OCI-LY7 (cell line): Measurements from ENCODE around the gene NCK2. TPM values are rescaled to one million over a fixed set of nuclear protein-coding genes. Genes with fewer than 3 reads are reported as not detected.

Source experiments
- BruUV-seq: library from RNA; stranded (reverse); fragments of 400-500 nt; replicated peaks from 2 replicates; lab custom pipeline; 2021; lab: Mats Ljungman, UMichigan
- CTCF ChIA-PET: fragments of 300-600 bp; sonication (Branson Sonifier 250); formaldehyde crosslinking; loops from one replicate; lab custom pipeline; 2022; ENCODE audit warnings: antibody characterized with exemption; ENCODE audit not compliant: unreplicated experiment; lab: Charles Lee
- POLR2A ChIA-PET: fragments of 300-600 bp; sonication (Branson Sonifier 250); formaldehyde crosslinking; loops from one replicate; lab custom pipeline; 2022; ENCODE audit warnings: antibody characterized with exemption; lab: Charles Lee
- DNase-seq: peaks from one replicate; pipeline ENCODE4 v3.0.0-alpha.2; 2015; ENCODE audit warnings: low spot score
- H2AFZ ChIP-seq: fragments of 200-600 bp; sonication (generic), shearing (Covaris generic); 2 replicates; pipeline ENCODE4 v1.6.1; 2014; ENCODE audit warnings: mild to moderate bottlenecking, antibody characterized with exemption, low read length, moderate library complexity
- H3K27ac ChIP-seq: fragments of 200-600 bp; sonication (generic); 2 replicates; pipeline ENCODE4 v1.5.1; 2014; ENCODE audit warnings: mixed run types, low read depth, mild to moderate bottlenecking, moderate library complexity, low read length, inconsistent platforms; ENCODE audit not compliant: poor library complexity, severe bottlenecking
- H3K36me3 ChIP-seq: fragments of 200-600 bp; sonication (generic); 2 replicates; pipeline ENCODE4 v1.6.1; 2014; ENCODE audit warnings: mild to moderate bottlenecking, antibody characterized with exemption, low read length, moderate library complexity, mixed read lengths; ENCODE audit not compliant: insufficient read depth
- H3K4me1 ChIP-seq: fragments of 200-600 bp; sonication (generic); 2 replicates; pipeline ENCODE4 v1.5.1; 2014; ENCODE audit warnings: mild to moderate bottlenecking, low read length; ENCODE audit not compliant: insufficient read depth, poor library complexity, severe bottlenecking
- H3K4me2 ChIP-seq: fragments of 200-600 bp; sonication (generic); 2 replicates; pipeline ENCODE4 v1.6.1; 2014; ENCODE audit warnings: mild to moderate bottlenecking, low read length
- H3K4me3 ChIP-seq: fragments of 200-600 bp; sonication (generic); 2 replicates; pipeline ENCODE4 v1.5.1; 2014; ENCODE audit warnings: mild to moderate bottlenecking, low read depth, low read length; ENCODE audit not compliant: poor library complexity, severe bottlenecking
- H3K79me2 ChIP-seq: fragments of 200-600 bp; sonication (generic); 2 replicates; pipeline ENCODE4 v1.6.1; 2016; ENCODE audit warnings: low read depth, mild to moderate bottlenecking, low read length, moderate library complexity, mixed read lengths; ENCODE audit not compliant: insufficient read depth
- H3K9me2 ChIP-seq: fragments of 200-600 bp; sonication (generic); 2 replicates; pipeline ENCODE4 v1.6.1; 2016; ENCODE audit warnings: mild to moderate bottlenecking, low read length, mixed read lengths; ENCODE audit not compliant: insufficient read depth
- H3K9me3 ChIP-seq: fragments of 200-600 bp; sonication (generic); 2 replicates; pipeline ENCODE4 v1.6.1; 2014; ENCODE audit warnings: mild to moderate bottlenecking, mixed run types, low read length, mixed read lengths
- H4K20me1 ChIP-seq: fragments of 200-600 bp; sonication (generic); 2 replicates; pipeline ENCODE4 v1.6.1; 2014; ENCODE audit warnings: mild to moderate bottlenecking, antibody characterized with exemption, low read length, moderate library complexity, mixed read lengths; ENCODE audit not compliant: insufficient read depth
- CTCF ChIP-seq: fragments of 200-600 bp; sonication (generic); conservative IDR thresholded peaks from 2 replicates; pipeline ENCODE4 v1.5.1; 2014; ENCODE audit warnings: mild to moderate bottlenecking, antibody characterized with exemption, low read length, moderate library complexity, mixed read lengths
- EZH2phosphoT487 ChIP-seq: fragments of 200-600 bp; sonication (generic); IDR thresholded peaks from 2 replicates; pipeline ENCODE4 v1.6.1; 2018; ENCODE audit warnings: low read depth, borderline replicate concordance, mild to moderate bottlenecking, mixed run types, antibody characterized with exemption, low read length, moderate library complexity, mixed read lengths
- intact Hi-C: fragments of 100-400 bp; cut with micrococcal nuclease; formaldehyde crosslinking; loops from one replicate; pipeline ENCODE4 v1.10.0; 2022; ENCODE audit not compliant: unreplicated experiment
- total RNA-seq, 2 experiments: library from RNA; depleted of rRNA in 1 of 2; stranded (reverse); fragments of >200 nt in 1 of 2; shearing (Covaris generic) in 1 of 2; gene quantifications; 2 replicates each; pipeline ENCODE4 v1.2.3, GENCODE V29; 2014 to 2022

NCK2 gene
- total RNA-seq, 2 experiments from 2014 or later = 23.4 to 34.2 TPM

DNA sequence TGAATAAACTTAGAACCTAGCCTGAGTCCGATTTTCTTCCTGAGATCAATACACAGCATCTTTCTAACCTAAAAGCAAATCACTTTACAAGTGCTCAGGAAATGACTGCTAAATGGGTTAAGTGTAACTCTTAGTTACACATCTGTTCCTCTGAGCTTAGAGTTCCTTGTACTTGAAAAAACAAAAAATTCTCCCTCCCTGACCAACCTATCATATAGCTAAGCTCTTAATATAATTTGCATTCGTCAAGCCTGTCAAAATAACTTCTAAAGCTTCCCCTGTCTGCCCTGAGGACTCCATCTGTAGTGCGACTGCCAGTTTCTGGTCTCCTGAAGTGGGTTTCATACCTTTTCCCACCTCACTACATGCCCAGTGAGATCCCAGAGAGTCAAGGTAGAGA is 190.4 kb downstream of the NCK2 start:
- Histone ChIP-seq H3K4me3 (no peak overlapping the region), H3K9me2 (no peaks in the 10 kb centered on the region), H3K27ac (no peak overlapping the region), H3K79me2 (no peaks in the 10 kb centered on the region), H3K4me2 (no peak overlapping the region), H3K36me3 (no peaks in the 10 kb centered on the region), H3K9me3 (no peaks in the 10 kb centered on the region), H2AFZ (no peak overlapping the region), H3K4me1 (no peaks in the 10 kb centered on the region), H4K20me1 (no peaks in the 10 kb centered on the region)
- TF ChIP-seq EZH2phosphoT487 (no peak), CTCF (no peak)
- ChIA-PET CTCF (no interaction called here), POLR2A (no interaction called here)
- BruUV-seq = no TSS peak
- intact Hi-C loops = no loop called here
- DNase-seq = no peak

GRCh38 chr2:105936954-105937353 is 192.2 kb downstream of the NCK2 start:
- no TSS peak for BruUV-seq
- Histone ChIP-seq H2AFZ (no peak overlapping the region), H3K4me1 (no peaks in the 10 kb centered on the region), H3K27ac (no peak overlapping the region), H3K36me3 (no peaks in the 10 kb centered on the region), H3K9me2 (no peaks in the 10 kb centered on the region), H3K79me2 (no peaks in the 10 kb centered on the region), H4K20me1 (no peaks in the 10 kb centered on the region), H3K9me3 (no peaks in the 10 kb centered on the region), H3K4me3 (no peak overlapping the region), H3K4me2 (no peak overlapping the region)
- intact Hi-C loops = no loop called here
- ChIA-PET CTCF (no interaction called here), POLR2A (no interaction called here)
- DNase-seq = no peak
- TF ChIP-seq CTCF = no peak
- no peak for TF ChIP-seq EZH2phosphoT487

GRCh38 chr2:105937498-105938097 is 192.9 kb downstream of the NCK2 start:
- intact Hi-C loops = no loop called here
- Histone ChIP-seq H3K4me3 (no peak overlapping the region), H2AFZ (no peak overlapping the region), H3K4me2 (no peak overlapping the region), H4K20me1 (no peaks in the 10 kb centered on the region), H3K9me2 (no peaks in the 10 kb centered on the region), H3K79me2 (no peaks in the 10 kb centered on the region), H3K4me1 (no peaks in the 10 kb centered on the region), H3K9me3 (no peaks in the 10 kb centered on the region), H3K27ac (no peak overlapping the region), H3K36me3 (no peaks in the 10 kb centered on the region)
- no peak for DNase-seq
- CTCF ChIA-PET = no interaction called here
- TF ChIP-seq EZH2phosphoT487 (no peak), CTCF (no peak)
- BruUV-seq = no TSS peak
- POLR2A ChIA-PET = no interaction called here
